ENCODE measurements around the gene SNAP91.
A peak's percentile ranks its signal among the peaks of the same experiment; 100 is the strongest.

SNAP91 gene

GRCh38 chr6:83735461-83735860, 26.6 kb upstream of the SNAP91 start:
- TF ChIP-seq CTCF (conservative IDR thresholded peaks at IDR 0.05; ENCODE audit: control insufficient read depth, insufficient read depth, low read depth, low read length), result no peak
- no peak for DNase-seq (ENCODE audit: low read depth)
- no peak overlapping the region for H3K4me3 ChIP-seq (ENCODE audit: control insufficient read depth, low read depth, low read length)

- TF ChIP-seq CTCF (conservative IDR thresholded peaks at IDR 0.05; ENCODE audit: control insufficient read depth, insufficient read depth, low read depth, low read length), result no peak
- H3K4me3 ChIP-seq (ENCODE audit: control insufficient read depth, low read depth, low read length), result no peak overlapping the region
- DNase-seq (ENCODE audit: low read depth), result no peak
Measured at GRCh38 chr6:83729871-83730270, 21.0 kb upstream of the SNAP91 start.

GRCh38 chr6:83722876-83723275, 14.0 kb upstream of the SNAP91 start:
- DNase-seq (ENCODE audit: low read depth), result no peak
- no peak for TF ChIP-seq CTCF (conservative IDR thresholded peaks at IDR 0.05; ENCODE audit: control insufficient read depth, insufficient read depth, low read depth, low read length)
- H3K4me3 ChIP-seq (ENCODE audit: control insufficient read depth, low read depth, low read length), result no peak overlapping the region

GRCh38 chr6:83717809-83718208, 8.9 kb upstream of the SNAP91 start:
- DNase-seq (ENCODE audit: low read depth), result no peak
- H3K4me3 ChIP-seq (ENCODE audit: control insufficient read depth, low read depth, low read length), result no peak overlapping the region
- no peak for TF ChIP-seq CTCF (conservative IDR thresholded peaks at IDR 0.05; ENCODE audit: control insufficient read depth, insufficient read depth, low read depth, low read length)

- no peak for DNase-seq (ENCODE audit: low read depth)
- TF ChIP-seq CTCF (conservative IDR thresholded peaks at IDR 0.05; ENCODE audit: control insufficient read depth, insufficient read depth, low read depth, low read length), result no peak
- H3K4me3 ChIP-seq (ENCODE audit: control insufficient read depth, low read depth, low read length), result no peak overlapping the region
Measured at GRCh38 chr6:83711958-83712357, 3.1 kb upstream of the SNAP91 start.

GRCh38 chr6:83709748-83710050, 798 bp upstream of the SNAP91 start:
- DNase-seq (ENCODE audit: low read depth), result no peak
- no peak for TF ChIP-seq CTCF (conservative IDR thresholded peaks at IDR 0.05; ENCODE audit: control insufficient read depth, insufficient read depth, low read depth, low read length)
- no peak overlapping the region for H3K4me3 ChIP-seq (ENCODE audit: control insufficient read depth, low read depth, low read length)

GRCh38 chr6:83708546-83708969, 343 bp downstream of the SNAP91 start:
- TF ChIP-seq CTCF (conservative IDR thresholded peaks at IDR 0.05; ENCODE audit: control insufficient read depth, insufficient read depth, low read depth, low read length), result no peak
- H3K4me3 ChIP-seq (ENCODE audit: control insufficient read depth, low read depth, low read length), result peak overlapping the region; percentile 27
- no peak for DNase-seq (ENCODE audit: low read depth)

Data from fibroblast of mammary gland (primary cell).